HG02798 (cell line): ENCODE data around the gene KCNJ6.
"Not testable (repeated sequence)": the region's sequence is repeated elsewhere in the genome, so short reads cannot be mapped to it uniquely, and the experiment has no call there.

Source experiments
- ATAC-seq: cut with Tn5 transposase; IDR thresholded peaks from one replicate; pipeline ENCODE4 v1.9.1; 2021; ENCODE audit warnings: mild to moderate bottlenecking; ENCODE audit not compliant: unreplicated experiment, poor library complexity

The KCNJ6 gene

GRCh38 chr21:37588644-37589043 lies 327.6 kb downstream of the KCNJ6 start:
- ATAC-seq = not testable (repeated sequence)

- no peak for ATAC-seq
These were observed 328.6 kb downstream of the KCNJ6 start for GRCh38 chr21:37587635-37588177.

- no peak for ATAC-seq
These were observed 329.1 kb downstream of the KCNJ6 start for GRCh38 chr21:37587203-37587602.

GRCh38 chr21:37582590-37582989 lies 333.7 kb downstream of the KCNJ6 start:
- peak; percentile 46 for ATAC-seq

GRCh38 chr21:37580666-37581065 lies 335.6 kb downstream of the KCNJ6 start:
- no peak for ATAC-seq

- no peak for ATAC-seq
These were observed 336.9 kb downstream of the KCNJ6 start for GRCh38 chr21:37579356-37579755.

GRCh38 chr21:37578471-37579126 lies 337.7 kb downstream of the KCNJ6 start:
- no peak for ATAC-seq

- not testable (repeated sequence) for ATAC-seq
These were observed 339.3 kb downstream of the KCNJ6 start for GRCh38 chr21:37576929-37577328.

- ATAC-seq = no peak
These were observed 340.7 kb downstream of the KCNJ6 start for GRCh38 chr21:37575580-37575979.

GRCh38 chr21:37574751-37575150 lies 341.5 kb downstream of the KCNJ6 start:
- no peak for ATAC-seq

GRCh38 chr21:37574316-37574715 lies 341.9 kb downstream of the KCNJ6 start:
- ATAC-seq = no peak

GRCh38 chr21:37571442-37571841 lies 344.8 kb downstream of the KCNJ6 start:
- no peak for ATAC-seq

- ATAC-seq = no peak
These were observed 347.3 kb downstream of the KCNJ6 start for GRCh38 chr21:37568916-37569315.

GRCh38 chr21:37568415-37568814 lies 347.8 kb downstream of the KCNJ6 start:
- no peak for ATAC-seq

GRCh38 chr21:37566790-37567615 lies 349.3 kb downstream of the KCNJ6 start:
- no peak for ATAC-seq

- ATAC-seq = no peak
These were observed 350.6 kb downstream of the KCNJ6 start for GRCh38 chr21:37565530-37566223.

GRCh38 chr21:37564924-37565529 lies 351.2 kb downstream of the KCNJ6 start:
- ATAC-seq = no peak

- peak; percentile 38 for ATAC-seq
These were observed 351.8 kb downstream of the KCNJ6 start for GRCh38 chr21:37564341-37564923.

- ATAC-seq = peak; percentile 94
These were observed 352.5 kb downstream of the KCNJ6 start for GRCh38 chr21:37563641-37564340.
